NCI-H146 treated with DMSO at 0.1 percent for 48 hours (cell line): ENCODE data around the gene ADAMTS14.

Source experiments
- DNase-seq: peaks from one replicate; lab custom pipeline; 2025; ENCODE audit not compliant: unreplicated experiment; lab: John Stamatoyannopoulos, UW

The ADAMTS14 gene

DNA sequence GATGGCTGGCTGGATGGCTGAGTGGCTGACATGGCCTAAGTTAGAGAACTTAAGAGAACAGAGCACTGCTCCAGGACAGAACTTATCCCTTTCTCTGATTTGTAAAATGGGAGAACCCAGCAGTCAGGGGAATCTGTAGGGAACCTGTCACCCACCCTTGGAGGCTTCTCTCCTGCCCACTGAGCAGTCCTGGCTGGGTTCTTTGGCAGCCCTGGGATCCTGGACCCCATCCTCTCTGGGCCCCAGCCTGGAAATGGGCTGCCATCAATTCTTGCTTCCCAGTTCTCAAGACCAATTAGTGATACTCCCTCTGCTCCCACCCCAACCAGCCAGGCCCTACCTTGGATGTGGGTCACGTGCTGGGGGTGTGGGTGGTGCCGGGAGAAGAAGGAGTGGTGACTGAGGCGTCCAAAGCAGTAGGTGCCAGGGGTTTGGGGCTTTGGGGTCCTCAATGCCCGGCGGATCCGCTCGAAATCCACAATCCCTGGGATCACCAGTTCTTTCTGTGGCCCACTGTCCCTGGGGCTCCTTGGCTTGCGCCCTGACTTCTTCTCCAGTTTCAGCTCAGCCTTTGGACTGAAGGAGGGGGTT is 109.2 kb downstream of the ADAMTS14 start:
- no peak for DNase-seq

DNA sequence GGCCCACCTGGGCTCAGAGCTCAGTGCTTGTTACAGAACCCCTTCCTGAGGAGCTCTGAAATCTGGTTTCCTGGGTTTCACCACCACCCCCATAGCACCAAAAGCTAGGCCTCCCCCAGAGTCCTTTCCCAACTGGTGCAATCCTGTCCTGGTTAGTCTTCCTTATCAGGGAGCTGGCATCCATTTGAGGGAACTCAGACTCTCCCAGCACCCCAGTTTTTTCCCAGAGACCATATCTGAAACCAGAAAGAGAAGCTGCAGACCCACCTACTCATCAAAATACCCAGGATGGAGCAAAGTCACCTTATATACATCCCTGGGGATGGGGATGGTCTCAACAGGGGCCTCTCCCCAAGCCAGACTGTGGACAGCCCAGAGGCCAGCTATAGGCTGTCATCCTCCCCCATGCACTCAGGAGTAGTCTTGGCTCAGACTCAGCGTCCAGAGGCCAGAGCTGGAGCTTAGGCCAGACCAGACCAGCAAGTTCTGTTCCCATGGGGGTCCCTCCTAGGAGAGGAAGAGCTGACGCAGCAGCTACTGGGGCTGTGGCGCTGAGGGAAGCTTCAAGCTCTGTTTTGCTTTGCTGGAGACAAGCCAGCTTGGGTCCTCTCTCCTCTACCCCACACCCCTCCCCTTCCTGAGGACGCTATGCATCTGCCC is 109.9 kb downstream of the ADAMTS14 start:
- DNase-seq, result no peak

DNA sequence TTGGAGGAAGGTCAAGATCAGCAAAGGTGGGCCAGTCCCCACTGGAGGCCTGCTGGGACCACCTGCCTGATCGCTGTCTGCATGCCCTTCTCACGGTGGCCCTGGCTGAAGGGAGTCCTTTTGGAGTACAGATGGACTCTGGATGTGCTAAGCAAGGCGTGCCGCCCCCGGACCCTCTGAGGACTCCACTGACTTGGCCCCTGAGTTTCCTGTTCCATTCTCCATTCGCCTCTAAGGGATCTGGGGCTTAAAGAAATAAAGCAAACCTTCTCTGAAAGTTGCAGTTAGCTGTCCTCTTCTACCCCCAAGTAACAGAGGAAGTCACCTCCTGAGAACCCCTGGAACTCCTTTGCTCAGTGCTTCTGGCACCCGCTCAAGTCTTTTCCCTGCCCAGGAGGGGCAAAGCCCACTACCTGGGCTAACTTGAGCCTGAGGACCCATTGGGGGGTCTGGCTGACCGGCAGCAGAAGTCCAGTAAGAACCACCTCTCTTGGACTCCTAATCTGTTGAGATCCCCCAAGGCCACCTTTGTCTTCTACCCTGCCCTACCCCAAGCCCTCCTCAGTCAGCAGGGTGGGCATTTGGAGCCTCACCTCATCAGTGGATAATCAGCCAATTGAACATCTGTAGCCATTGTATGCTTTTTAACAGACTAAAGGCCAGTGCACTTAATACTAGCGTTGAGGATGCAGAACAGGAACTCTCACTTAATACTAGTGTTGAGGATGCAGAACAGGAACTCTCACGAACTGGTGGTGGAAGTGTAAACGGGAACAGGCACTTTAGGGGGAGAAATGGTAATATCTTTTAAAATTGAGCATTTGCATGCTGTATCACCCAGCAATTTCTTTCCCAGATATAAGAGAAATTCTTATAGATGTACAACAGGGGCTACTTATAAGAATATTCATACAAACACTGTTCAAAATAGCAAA is 110.7 kb downstream of the ADAMTS14 start:
- no peak for DNase-seq

DNA sequence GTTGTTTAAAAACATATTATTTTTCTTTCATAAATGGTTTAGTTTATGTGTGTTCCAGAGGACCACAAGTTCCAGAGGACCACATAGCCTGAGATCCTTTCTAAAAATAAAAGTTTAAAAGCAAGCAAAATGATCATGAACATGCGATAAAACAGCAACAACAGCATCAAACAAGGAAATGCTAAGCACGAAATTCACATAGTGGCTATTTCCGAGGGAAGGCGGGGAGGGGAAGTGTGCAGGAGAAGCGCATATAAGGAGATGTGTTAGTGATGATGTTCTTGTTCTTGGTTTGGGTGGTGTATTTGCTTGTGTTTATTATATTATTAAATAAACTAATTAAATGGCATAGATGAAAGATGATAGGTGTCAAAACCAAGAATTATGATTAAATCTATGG is 111.7 kb downstream of the ADAMTS14 start:
- DNase-seq, result no peak

DNA sequence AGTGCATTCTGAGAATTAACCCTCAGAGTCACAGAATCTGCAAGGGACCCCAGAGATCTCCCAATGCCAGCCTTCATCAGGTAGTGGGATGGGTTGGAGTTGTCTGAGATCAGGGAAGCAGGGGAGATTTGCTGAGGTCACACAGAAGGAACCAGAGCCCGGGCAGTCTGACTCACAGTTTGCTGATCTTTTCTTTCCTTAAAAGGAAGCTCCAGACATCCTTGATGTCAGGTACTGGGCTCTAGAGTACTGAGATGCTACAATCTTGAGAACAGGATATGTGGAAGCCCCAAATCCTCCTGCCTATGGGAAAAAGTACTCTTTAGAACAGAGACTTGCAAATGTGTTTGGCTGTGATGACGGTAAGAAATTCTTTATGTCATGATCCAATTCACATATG is 112.2 kb downstream of the ADAMTS14 start:
- no peak for DNase-seq

DNA sequence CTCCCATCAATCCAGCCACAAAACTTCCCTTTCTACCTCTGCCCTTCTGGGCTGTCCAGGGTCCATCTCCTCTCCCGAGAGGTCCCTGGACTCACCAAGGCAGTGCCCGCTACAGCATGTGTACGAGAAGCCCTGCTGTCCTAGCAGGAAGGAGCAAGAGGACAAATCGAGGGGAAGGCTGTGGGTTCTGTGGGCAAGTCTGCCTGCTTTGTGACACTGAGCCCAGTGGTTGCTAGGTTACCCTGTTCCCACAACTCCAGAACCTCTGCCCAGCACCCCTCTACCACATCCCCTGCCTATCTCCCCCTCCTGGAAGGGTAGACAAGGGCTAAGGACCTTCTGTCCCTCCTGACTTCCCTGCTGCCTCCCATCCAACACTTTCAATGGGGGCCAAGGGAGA is 112.9 kb downstream of the ADAMTS14 start, which contains the start of gene TBATA:
Gene TBATA, minus strand, starts transcription at position 188 of the 400 bp plus-strand sequence. CDS start 1,998 bp downstream, outside the sequence.
- no peak for DNase-seq

DNA sequence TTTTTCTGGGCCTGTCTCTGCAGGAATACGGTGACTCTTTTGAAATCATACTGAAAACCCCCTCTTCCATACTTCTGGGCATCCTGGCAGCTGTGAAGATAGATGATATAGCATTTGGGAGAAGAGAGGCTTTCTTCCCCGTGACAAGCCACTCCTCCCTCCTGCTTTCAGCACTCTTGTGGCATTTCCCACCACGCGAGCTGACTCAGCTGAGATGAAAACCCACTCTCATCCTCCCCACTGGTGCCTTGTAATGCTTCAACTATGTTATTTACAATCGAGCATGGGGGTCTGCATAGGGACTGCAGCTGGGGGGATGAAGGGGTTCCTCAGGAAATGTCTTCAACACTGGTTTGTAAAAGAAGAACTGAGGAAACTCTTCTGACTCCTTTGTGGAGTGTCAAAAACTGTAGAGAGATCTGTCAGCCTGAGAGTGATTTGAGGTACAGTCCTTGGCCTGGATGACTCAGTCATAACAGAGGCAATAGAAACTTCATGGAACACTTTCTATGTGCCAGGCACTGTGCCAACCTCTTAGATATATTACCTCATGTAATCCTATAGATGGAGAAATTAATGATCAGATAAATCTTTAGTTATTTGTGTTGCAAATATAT is 114.6 kb downstream of the ADAMTS14 start:
- no peak for DNase-seq

DNA sequence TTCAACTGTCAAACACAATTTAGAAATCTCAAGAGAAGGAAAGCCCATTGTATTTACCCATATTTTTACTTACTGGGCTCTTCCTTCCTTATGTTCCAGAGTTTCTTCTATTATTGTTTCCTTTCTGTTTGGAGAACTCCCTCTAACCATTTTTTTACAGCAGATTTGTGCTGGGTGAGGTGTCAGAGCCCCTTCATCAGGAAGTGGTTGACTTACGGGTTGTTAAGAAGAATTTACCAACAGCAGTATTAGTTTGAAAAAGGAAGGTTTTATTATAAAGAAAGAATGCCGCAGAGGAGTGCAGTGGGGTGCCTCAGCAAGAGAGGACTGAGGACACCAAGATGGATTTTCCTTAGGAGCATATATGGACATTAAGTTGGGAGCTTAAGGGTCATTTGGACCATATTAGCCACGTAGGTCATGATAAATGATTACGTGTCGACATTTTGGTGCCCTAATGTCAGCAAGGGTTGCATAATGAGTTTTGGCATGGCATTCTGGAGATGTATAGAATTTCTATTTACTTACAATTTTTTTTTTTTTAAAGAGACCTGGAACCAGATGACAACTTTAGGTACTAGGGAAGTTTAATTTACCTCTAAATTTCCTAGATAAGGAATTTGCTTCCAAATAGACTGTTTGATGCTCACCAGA is 119.2 kb downstream of the ADAMTS14 start:
- DNase-seq, result no peak

DNA sequence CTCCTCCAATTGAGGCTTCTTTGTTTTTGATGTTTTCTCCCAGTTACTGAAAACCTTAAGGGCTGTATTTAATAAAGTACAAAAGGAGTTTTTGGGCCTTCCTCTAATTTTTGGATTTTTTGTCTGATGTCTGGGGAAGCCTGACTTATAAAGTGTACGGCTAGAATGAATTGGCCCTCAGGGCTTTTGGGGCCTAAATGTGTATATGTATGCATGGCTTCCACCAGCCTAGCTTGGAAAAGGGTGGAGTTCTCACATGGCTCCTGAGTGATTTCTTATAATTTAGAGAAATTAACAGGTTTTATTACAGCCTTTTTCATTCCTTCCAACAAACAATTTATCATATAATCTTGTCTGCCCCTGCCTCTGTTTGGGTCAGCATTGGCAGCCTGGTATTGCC is 123.3 kb downstream of the ADAMTS14 start:
- no peak for DNase-seq

DNA sequence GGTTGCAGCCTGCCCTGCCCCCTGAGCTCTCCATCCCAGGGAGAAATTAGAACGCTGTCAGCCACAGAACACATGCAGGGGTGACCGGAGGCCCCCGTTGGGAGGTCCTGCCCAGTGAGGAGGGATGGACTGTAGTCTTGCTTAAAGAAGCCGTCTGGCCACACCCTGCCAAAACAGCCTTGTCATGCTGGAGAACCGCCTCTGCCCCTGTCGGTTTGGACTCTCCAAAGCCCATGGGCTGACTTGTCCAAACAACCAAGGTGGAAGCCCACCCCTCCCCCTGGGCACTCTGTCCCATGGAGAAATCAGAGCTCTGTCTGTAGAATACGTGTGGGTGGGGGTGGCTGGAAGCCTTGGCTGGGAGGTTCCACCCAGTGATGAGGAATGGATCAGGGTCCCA is 125.5 kb downstream of the ADAMTS14 start:
- DNase-seq, result no peak

DNA sequence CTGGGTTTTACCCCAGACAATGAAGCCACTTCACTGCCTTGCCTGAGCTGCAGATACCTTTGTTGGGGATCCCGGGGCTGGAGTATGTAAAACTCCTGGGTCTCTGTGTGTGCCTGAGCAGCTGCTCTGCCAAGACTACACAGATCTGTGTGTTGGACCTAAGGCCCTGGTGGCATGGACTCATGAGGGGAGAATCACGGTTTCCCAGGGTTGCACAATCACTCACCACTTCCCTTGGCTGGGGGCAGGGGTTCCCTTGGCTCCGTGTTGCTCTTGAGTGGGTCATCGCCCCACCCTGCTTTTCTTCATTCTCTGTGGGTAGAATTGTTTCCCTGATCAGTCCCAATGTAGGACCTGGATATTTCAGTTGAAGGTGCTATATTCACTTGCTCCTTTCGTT is 126.8 kb downstream of the ADAMTS14 start:
- DNase-seq, result no peak

DNA sequence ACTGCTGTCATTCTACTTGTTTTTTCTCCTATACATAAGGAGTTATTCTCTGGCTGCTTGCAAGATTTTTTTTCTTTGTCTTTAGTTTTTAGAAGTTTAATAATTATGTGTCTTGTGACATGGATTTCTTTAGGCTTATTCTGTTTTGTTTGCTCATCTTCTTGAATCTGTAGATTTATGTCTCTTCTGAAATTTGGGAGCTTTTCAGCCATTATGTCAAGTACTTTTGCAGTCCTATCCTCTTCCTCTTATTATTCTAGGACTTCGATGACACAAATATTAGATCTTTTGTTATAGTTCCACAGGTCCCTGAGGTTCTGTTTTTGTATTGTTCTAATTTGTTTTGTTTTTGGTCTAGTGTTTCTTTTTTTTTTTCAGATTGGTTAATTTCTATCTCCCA is 129.5 kb downstream of the ADAMTS14 start:
- DNase-seq, result no peak

DNA sequence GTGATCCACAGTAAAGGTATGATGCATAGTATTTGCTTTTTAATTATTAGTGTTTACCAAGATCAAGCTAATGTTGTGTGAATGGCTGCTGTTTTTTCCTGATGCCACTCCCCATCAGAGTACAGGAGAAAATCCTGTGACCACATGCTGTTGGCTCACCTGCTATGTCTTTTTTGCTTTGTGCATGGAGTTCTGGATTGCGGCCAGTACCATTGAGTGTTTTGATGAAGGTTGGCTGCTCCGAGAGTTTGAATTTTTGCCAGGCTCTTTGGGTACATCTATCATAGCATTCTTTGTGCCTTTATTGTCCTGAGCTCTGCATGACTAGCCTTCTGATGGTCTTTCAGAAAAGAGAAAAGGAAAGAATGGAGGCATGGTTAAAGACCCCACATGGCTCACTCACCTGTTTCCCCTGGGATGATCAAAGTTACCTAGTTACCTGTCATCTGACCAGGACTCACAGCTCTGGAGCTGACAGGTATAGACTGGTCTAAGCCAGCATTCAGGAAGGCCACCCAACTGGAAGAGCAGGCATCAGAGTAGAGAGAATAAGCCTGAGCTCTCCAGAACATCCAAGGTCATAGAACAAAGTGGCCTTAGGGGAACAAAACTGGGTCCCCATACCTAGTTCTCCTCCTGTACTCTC is 131.6 kb downstream of the ADAMTS14 start:
- DNase-seq, result peak; percentile 86

DNA sequence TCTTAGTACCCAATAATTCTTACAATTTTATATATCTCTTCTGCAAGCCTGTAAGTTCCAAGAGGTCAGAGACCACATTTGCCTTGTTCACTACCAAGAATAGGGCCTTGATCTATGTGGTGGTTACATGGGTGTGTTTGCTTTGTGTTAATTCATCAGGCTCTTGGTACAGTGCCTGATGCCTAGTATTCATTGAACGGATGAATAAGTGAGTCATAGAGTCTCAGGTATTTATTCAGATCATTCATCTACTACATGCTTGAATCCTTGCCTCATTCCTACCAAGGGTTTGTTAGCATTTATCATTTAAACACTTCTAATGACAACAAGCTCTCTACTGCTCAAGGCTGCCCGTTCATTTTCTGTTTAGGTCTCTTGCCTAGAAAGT is 132.1 kb downstream of the ADAMTS14 start:
- DNase-seq, result no peak

DNA sequence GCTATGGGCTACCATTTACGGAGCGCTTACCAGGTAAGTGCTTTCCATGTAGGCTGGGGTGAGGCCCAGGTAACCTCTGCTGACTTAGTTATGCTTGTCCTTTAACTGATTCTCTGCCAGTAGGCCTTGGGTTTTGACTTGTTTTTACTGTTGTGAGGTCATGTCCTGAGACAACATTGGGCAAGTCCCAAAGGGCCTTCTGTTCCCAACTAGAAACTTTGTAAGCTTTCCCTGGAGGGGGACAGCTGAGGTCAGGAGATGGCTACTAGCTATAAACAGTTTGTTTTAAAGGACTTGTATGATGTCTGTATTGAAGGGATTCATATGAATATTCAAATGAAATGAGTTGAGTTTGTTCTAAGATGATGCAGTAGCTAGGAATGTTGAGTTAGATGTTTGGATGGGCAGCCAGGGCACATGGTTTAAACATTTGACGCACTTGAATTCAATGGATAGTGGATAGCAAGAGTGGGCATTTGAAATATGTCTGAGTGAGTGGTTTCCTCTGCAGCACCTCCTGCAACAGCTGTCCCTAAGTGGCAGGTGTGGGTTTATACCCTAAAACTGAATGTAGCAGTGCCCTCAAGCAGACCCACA is 133.4 kb downstream of the ADAMTS14 start:
- DNase-seq, result no peak

DNA sequence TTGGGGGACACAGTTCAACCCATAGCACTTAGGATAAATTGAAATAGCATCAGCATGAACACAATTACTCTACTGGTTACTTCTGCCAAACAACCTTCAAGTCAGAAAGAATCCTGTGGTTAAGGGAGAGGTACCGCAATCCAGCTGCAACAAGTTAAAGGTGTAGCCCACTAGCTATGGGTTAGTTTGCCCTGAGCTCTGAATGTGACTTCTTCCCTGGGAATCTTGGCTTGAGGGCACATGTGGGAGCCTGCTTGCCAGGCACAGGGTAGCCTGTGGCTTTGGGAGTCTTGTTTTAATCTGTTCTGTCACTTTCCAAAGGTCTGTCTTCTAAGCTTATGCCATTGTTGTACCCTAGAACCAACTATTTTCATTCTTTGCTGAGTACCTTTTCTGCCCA is 134.5 kb downstream of the ADAMTS14 start:
- no peak for DNase-seq

DNA sequence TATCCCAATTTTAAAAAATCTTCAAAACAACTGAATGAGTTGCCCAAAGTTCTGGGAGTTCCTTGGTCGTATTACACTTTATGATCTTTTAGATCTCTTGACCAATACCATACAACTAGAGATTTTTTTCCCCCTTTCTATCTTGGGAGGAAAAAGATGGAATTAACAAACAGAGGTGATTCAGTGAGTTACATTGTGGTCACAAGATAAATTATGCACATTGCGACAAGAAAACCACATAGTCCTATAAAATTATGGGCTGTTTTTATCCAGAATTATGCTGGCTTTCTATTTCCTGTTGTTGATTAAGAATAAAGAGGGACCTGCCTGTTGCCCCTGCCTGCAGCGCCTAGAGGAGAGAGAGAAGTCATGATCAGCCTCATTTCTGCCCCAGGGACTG is 135.2 kb downstream of the ADAMTS14 start:
- DNase-seq, result no peak

DNA sequence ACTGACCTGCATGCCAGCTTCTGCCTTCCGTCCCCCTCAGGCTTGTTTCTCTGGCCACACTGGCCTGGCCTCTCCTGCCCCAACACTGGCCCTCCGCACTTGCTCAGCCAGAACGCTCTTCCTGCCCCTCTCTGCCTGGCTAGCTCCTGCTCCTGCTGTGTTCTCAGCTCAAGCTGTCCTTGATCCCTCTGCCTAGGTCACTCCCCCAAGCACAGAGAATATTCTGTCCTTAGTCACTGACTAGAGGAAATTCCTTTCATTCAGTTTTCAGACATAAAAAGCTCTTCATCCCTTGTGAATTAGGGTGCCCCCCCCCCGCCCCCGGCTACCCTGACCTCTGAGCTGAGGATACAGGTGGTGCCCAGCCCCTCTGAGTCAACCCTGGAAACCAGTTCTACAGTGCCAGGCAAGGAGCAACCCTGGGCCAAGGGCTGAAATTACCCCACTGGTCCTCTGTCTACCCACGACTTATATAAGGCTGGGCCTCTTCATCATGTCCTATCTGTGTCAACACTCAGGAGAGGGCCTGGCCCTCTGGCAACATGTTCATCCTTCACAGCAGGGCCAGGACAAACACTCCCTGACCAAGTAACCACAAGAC is 136.8 kb downstream of the ADAMTS14 start:
- DNase-seq, result no peak

DNA sequence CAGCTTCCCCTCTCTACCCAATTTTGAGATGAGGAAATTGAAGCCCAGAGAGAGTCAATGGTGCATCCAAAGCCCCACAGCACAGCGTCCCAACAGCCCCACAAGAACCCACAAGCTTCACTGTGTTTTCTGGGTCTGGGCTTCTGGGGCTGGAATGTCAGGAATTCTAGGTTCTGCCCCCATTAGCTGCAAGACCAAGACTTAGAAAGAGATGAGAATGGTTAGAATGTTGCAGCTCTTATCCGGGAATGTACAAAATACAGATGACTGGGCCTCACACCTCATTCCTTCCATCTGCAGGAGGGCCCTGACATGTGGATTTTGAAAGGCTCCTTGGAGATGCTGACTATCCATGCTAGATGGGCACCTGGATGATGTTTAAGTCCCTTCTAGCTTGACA is 137.4 kb downstream of the ADAMTS14 start:
- DNase-seq, result no peak

DNA sequence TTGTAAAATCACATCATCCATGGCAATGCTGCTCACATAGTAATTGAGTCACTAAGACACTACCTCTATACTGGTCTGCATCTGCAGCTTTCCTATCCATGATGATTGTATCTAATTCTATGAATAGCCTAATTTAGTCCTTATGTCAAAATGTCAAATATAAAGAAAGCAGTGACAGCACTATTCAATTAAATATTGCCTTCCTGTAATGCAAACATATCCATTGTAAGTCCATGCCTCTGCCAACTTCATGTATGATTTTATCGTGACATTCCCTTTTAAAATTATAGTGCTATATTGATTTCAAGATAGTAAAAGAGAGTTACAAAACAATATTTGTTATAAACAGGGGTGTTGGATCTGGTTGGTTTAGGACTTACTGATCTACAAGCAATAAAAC is 138.7 kb downstream of the ADAMTS14 start:
- no peak for DNase-seq
